Measurements from ENCODE around the gene COL1A2.

COL1A2 gene

GRCh38 chr7:94452239-94452638 lies 57.5 kb downstream of the COL1A2 start:
- TF ChIP-seq CTCF (conservative IDR thresholded peaks at IDR 0.05) (no peak), ZFX (IDR thresholded peaks at IDR 0.05) (no peak)
- no peak overlapping the region for H3K27ac ChIP-seq

- H3K27ac ChIP-seq, result no peak overlapping the region
- TF ChIP-seq ZFX (IDR thresholded peaks at IDR 0.05) (no peak), CTCF (conservative IDR thresholded peaks at IDR 0.05) (no peak)
Observed at GRCh38 chr7:94453898-94454297, 59.2 kb downstream of the COL1A2 start.

- H3K27ac ChIP-seq, result no peak overlapping the region
- TF ChIP-seq CTCF (conservative IDR thresholded peaks at IDR 0.05) (no peak), ZFX (IDR thresholded peaks at IDR 0.05) (no peak)
Observed at GRCh38 chr7:94458041-94458440, 63.3 kb downstream of the COL1A2 start.

GRCh38 chr7:94466516-94466915 lies 71.8 kb downstream of the COL1A2 start:
- H3K27ac ChIP-seq, result no peak overlapping the region
- TF ChIP-seq CTCF (conservative IDR thresholded peaks at IDR 0.05) (no peak), ZFX (IDR thresholded peaks at IDR 0.05) (no peak)

GRCh38 chr7:94471604-94472003 lies 76.9 kb downstream of the COL1A2 start:
- H3K27ac ChIP-seq, result no peak overlapping the region
- TF ChIP-seq CTCF (conservative IDR thresholded peaks at IDR 0.05) (no peak), ZFX (IDR thresholded peaks at IDR 0.05) (no peak)

GRCh38 chr7:94472608-94473007 lies 77.9 kb downstream of the COL1A2 start:
- TF ChIP-seq CTCF (conservative IDR thresholded peaks at IDR 0.05) (no peak), ZFX (IDR thresholded peaks at IDR 0.05) (no peak)
- no peak overlapping the region for H3K27ac ChIP-seq

- no peak overlapping the region for H3K27ac ChIP-seq
- no peak for TF ChIP-seq CTCF (conservative IDR thresholded peaks at IDR 0.05)
- TF ChIP-seq ZFX (IDR thresholded peaks at IDR 0.05), result no peak
Observed at GRCh38 chr7:94476251-94476840, 81.7 kb downstream of the COL1A2 start.
